SK-N-SH treated with all-trans-retinoic acid at 6 μM for 48 hours (cell line): Measurements from ENCODE around the gene CRYGS.

ENCODE experiments used
- ATAC-seq: fragments of 200-7000 bp; cut with Tn5 transposase; 3 replicates; pipeline ENCODE4 v1.9.1; 2020; ENCODE audit warnings: mild to moderate bottlenecking, moderate library complexity
- ARNTL ChIP-seq: fragments of 450-650 bp; formaldehyde crosslinking; IDR thresholded peaks from 2 replicates; pipeline ENCODE4 v1.5.0; 2020; ENCODE audit warnings: low read depth, mild to moderate bottlenecking, moderate library complexity, borderline replicate concordance
- BACH2 ChIP-seq: fragments of 250-450 bp; sonication (Bioruptor Pico); IDR thresholded peaks from 2 replicates; pipeline ENCODE4 v1.9.0; 2021; ENCODE audit warnings: mild to moderate bottlenecking, borderline replicate concordance
- CREB5 ChIP-seq: fragments of 250-450 bp; sonication (Bioruptor Pico); IDR thresholded peaks from 2 replicates; pipeline ENCODE4 v1.5.1; 2020; ENCODE audit warnings: low read depth, mild to moderate bottlenecking, moderate library complexity
- CSDC2 ChIP-seq: fragments of 250-450 bp; sonication (Bioruptor Pico); IDR thresholded peaks from 2 replicates; pipeline ENCODE4 v1.5.0; 2020; ENCODE audit warnings: mild to moderate bottlenecking, moderate library complexity
- ESRRG ChIP-seq: fragments of 250-450 bp; sonication (Bioruptor Pico); IDR thresholded peaks from 2 replicates; pipeline ENCODE4 v1.6.1; 2021; ENCODE audit warnings: mild to moderate bottlenecking
- GLIS3 ChIP-seq: fragments of 250-450 bp; sonication (Bioruptor Pico); IDR thresholded peaks from 2 replicates; pipeline ENCODE4 v1.5.0; 2020; ENCODE audit warnings: mild to moderate bottlenecking, moderate library complexity
- ISL1 ChIP-seq: fragments of 250-450 bp; sonication (Bioruptor Pico); IDR thresholded peaks from 2 replicates; pipeline ENCODE4 v2.1.2; 2022; ENCODE audit warnings: mild to moderate bottlenecking, moderate library complexity
- OSR1 ChIP-seq: fragments of 250-450 bp; sonication (Bioruptor Pico); IDR thresholded peaks from 2 replicates; pipeline ENCODE4 v1.8.0; 2022; ENCODE audit warnings: moderate library complexity, mild to moderate bottlenecking, inconsistent platforms
- RARB ChIP-seq: fragments of 250-450 bp; sonication (Bioruptor Pico); IDR thresholded peaks from 2 replicates; pipeline ENCODE4 v1.8.0; 2021; ENCODE audit warnings: mild to moderate bottlenecking, moderate library complexity
- SNAI2 ChIP-seq: fragments of 250-450 bp; sonication (Bioruptor Pico); IDR thresholded peaks from 2 replicates; pipeline ENCODE4 v1.5.0; 2020; ENCODE audit warnings: mild to moderate bottlenecking, moderate library complexity
- TCF4 ChIP-seq: fragments of 250-450 bp; sonication (Bioruptor Pico); IDR thresholded peaks from 2 replicates; pipeline ENCODE4 v1.8.0; 2021; ENCODE audit warnings: mild to moderate bottlenecking, moderate library complexity, borderline replicate concordance
- TOX ChIP-seq: fragments of 250-450 bp; sonication (Bioruptor Pico); IDR thresholded peaks from 2 replicates; pipeline ENCODE4 v1.8.0; 2021; ENCODE audit warnings: mild to moderate bottlenecking, moderate library complexity, borderline replicate concordance
- ZC3H10 ChIP-seq: fragments of 250-450 bp; sonication (Bioruptor Pico); IDR thresholded peaks from 2 replicates; pipeline ENCODE4 v1.5.1; 2021; ENCODE audit warnings: mild to moderate bottlenecking, moderate library complexity
- ZFP3 ChIP-seq: fragments of 250-450 bp; sonication (Bioruptor Pico); IDR thresholded peaks from 2 replicates; pipeline ENCODE4 v1.5.0; 2020; ENCODE audit warnings: mild to moderate bottlenecking, moderate library complexity
- ZFP30 ChIP-seq: fragments of 450-650 bp; formaldehyde crosslinking; IDR thresholded peaks from 2 replicates; pipeline ENCODE4 v1.5.0; 2022; ENCODE audit warnings: mild to moderate bottlenecking, moderate library complexity
- ZNF565 ChIP-seq: fragments of 450-650 bp; formaldehyde crosslinking; conservative IDR thresholded peaks from 2 replicates; pipeline ENCODE4 v1.5.0; 2020; ENCODE audit warnings: low read depth, mild to moderate bottlenecking, moderate library complexity
- ZNF70 ChIP-seq: fragments of 450-650 bp; formaldehyde crosslinking; IDR thresholded peaks from 2 replicates; pipeline ENCODE4 v1.5.0; 2020; ENCODE audit warnings: mild to moderate bottlenecking, moderate library complexity
- TF ChIP-seq, protein P1 (sequence below): fragments of 250-450 bp; sonication (Bioruptor Pico); IDR thresholded peaks from 2 replicates; pipeline ENCODE4 v1.8.0; 2021; ENCODE audit warnings: low read depth, mild to moderate bottlenecking, moderate library complexity, borderline replicate concordance
- TF ChIP-seq, protein P2 (sequence below): fragments of 250-450 bp; sonication (Bioruptor Pico); IDR thresholded peaks from 2 replicates; pipeline ENCODE4 v1.5.1; 2021; ENCODE audit warnings: mild to moderate bottlenecking, moderate library complexity

The CRYGS gene

DNA sequence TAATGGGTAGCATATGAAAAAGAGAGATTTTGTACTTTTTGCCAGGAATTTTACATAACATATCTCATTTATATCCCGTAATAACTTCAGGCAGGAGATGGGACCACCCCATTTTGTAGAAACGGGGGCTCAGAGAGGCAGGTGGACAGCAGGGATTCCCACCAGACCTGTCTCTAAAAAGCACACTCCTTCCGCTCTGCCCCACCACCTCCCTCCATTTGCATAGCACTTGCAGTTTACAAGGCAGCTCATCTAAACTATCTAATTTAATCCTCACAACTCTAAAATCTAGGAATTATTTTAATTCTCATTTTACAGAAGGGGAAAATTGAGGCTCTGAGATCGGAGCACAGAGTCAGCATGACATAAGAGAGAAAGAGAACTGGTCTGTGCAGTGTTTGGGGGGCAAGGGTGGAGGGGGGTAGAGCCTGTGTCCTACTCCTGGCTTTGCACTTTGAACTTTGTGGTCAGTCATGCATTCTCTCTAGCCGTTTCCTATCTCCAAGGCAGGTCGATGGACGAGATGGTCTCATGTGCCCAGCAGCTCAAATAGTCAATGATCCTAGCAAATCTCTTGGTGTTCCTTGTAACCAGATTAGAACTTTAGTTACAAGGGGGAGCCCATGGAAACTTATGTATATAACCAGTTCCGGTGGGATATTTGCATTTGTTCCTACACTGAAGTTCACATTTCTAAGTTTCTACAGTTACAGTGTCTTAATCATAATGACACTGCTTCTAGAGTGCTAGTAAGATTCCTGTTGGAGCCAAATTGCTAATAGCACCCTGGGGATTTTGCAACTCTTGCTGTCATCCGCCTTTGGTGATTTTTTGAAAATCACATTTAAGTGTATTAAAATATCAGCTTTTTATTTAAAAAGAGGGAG is 18.6 kb downstream of the CRYGS start:
- TF ChIP-seq ISL1 (CRISPR knock-in tag): no peak
- TF ChIP-seq BACH2 (CRISPR knock-in tag): no peak
- TF ChIP-seq CREB5 (CRISPR knock-in tag): no peak
- TF ChIP-seq, protein P1, sequence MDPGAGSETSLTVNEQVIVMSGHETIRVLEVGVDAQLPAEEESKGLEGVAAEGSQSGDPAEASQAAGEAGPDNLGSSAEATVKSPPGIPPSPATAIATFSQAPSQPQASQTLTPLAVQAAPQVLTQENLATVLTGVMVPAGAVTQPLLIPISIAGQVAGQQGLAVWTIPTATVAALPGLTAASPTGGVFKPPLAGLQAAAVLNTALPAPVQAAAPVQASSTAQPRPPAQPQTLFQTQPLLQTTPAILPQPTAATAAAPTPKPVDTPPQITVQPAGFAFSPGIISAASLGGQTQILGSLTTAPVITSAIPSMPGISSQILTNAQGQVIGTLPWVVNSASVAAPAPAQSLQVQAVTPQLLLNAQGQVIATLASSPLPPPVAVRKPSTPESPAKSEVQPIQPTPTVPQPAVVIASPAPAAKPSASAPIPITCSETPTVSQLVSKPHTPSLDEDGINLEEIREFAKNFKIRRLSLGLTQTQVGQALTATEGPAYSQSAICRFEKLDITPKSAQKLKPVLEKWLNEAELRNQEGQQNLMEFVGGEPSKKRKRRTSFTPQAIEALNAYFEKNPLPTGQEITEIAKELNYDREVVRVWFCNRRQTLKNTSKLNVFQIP: no peak
- no peak for TF ChIP-seq ESRRG
- no peak for TF ChIP-seq TOX
- no peak for TF ChIP-seq GLIS3
- TF ChIP-seq CSDC2 (CRISPR knock-in tag): no peak
- TF ChIP-seq ZFP3 (CRISPR knock-in tag): no peak
- TF ChIP-seq ZFP30: no peak
- TF ChIP-seq ARNTL (CRISPR knock-in tag): no peak
- no peak for TF ChIP-seq TCF4 (CRISPR knock-in tag)
- no peak for ATAC-seq

DNA sequence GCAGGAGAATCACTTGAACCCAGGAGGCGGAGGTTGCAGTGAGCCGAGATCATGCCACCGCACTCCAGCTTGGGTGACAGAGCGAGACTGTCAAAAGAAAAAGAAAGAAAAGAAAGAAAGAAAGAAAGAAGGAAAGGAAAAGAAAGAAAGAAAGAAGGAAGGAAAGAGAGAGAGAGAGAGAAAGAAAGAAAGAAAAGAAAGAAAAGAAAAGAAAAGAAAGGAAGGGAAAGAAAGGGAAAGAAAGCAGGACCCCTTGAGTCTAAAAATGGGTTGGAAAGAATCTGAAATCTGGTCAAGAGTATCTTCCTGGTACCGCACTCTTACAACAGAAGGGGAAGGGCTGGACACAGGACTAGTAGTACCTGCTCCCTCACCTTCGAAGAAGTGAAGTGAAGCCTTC is 19.6 kb downstream of the CRYGS start:
- no peak for ATAC-seq
- TF ChIP-seq ZC3H10 (CRISPR knock-in tag) (no peak), ZNF70 (no peak), TOX (no peak), OSR1 (CRISPR knock-in tag) (no peak), ISL1 (CRISPR knock-in tag) (no peak), CREB5 (CRISPR knock-in tag) (no peak), ZFP3 (CRISPR knock-in tag) (no peak)

- TF ChIP-seq, protein P2, sequence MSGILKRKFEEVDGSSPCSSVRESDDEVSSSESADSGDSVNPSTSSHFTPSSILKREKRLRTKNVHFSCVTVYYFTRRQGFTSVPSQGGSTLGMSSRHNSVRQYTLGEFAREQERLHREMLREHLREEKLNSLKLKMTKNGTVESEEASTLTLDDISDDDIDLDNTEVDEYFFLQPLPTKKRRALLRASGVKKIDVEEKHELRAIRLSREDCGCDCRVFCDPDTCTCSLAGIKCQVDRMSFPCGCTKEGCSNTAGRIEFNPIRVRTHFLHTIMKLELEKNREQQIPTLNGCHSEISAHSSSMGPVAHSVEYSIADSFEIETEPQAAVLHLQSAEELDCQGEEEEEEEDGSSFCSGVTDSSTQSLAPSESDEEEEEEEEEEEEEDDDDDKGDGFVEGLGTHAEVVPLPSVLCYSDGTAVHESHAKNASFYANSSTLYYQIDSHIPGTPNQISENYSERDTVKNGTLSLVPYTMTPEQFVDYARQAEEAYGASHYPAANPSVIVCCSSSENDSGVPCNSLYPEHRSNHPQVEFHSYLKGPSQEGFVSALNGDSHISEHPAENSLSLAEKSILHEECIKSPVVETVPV (CRISPR knock-in tag): no peak
- TF ChIP-seq ISL1 (CRISPR knock-in tag) (no peak), CSDC2 (CRISPR knock-in tag) (no peak), ZFP30 (no peak), TCF4 (CRISPR knock-in tag) (no peak)
Observed at GRCh38 chr3:186523434-186523833, 20.7 kb downstream of the CRYGS start.

GRCh38 chr3:186523022-186523421 is 21.2 kb downstream of the CRYGS start:
- ATAC-seq: no peak
- TF ChIP-seq ZNF565 (no peak), RARB (CRISPR knock-in tag) (no peak), CREB5 (CRISPR knock-in tag) (no peak), ZFP30 (no peak), SNAI2 (CRISPR knock-in tag) (no peak)
- TF ChIP-seq, protein P1: no peak

More at GRCh38 chr3:186523434-186523833, 20.7 kb downstream of the CRYGS start:
- ATAC-seq: no peak
